COR-L47 (cell line): Measurements from ENCODE around the gene HTT.

ENCODE experiments used
- DNase-seq: peaks from one replicate; lab custom pipeline; 2025; lab: John Stamatoyannopoulos, UW

The HTT gene

DNA sequence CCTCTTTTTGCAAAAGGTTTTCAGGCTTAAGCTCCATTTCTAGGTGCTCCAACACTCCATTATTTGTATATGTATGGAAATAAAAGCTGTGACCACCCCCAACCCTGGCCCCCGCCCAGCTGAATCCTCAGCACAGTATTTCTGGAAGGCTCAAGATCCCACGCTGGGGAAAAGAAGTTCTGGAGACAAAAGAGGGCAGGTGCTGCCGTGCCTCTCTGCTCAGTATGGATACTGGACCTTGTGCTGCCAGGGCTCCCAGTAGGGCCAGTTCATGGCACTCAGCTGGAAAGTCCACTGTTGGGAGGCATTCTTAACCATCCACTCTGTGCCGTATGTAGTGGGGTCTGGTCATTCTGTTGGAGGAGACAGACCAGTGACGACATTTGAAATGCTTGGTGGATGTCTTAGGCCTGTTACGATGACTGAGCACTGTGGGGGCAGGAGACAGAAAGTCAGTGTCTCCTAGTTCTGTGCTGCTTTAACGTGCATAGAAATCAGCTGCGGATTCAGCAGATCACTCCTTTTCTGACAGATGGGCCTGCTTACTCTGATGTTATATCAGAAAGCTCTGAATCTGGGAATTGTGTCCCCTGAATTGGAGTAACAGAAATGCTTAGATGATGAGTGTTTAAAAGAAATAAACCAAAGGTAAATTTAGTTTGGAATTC lies 126.1 kb downstream of the HTT start:
- no peak for DNase-seq

DNA sequence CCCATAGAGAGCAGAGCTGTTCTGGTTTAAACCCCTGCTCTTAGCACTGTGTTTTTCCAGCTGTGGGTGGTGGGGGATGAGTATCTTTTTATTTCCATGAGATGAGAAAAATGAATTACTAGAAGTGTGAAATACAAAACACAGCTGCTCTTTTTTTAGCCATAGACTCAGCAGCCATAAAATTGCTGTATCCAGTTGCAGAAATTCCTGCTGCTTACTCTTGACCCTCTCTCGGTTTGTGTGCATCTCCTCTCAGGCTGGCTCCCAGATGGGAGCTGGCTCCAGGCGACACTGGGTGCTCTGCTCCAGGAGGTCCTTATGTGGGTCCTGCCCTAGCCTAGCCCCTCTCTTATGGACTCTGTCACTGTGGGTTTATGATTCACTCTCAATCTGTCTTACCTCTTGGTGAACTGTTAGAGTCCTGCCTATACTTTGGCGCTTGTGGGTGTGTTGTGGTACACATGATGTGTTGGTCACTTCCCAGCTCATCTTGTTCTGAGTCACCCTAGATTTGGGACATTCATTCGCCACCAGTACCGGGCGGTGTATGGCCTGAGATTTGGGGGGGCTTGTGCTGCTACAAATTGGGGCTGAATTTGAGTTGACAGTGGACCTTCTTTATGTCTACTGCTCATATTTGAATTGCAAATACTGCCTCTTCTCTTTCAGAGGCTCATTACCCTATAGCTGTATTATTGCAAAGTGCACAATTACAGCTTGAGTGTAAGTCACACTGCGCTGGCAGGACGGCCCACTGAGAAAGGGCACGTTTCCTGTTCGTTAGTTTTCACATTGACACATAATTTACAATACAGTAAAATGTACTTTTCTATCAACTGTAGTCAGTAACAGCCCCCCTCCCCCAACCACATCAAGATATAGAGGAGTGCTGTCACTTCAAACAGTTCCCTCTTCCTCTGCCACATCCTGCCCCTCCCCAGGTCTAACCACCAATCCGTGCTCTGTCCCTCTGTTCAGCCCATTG lies 127.5 kb downstream of the HTT start:
- DNase-seq = no peak

DNA sequence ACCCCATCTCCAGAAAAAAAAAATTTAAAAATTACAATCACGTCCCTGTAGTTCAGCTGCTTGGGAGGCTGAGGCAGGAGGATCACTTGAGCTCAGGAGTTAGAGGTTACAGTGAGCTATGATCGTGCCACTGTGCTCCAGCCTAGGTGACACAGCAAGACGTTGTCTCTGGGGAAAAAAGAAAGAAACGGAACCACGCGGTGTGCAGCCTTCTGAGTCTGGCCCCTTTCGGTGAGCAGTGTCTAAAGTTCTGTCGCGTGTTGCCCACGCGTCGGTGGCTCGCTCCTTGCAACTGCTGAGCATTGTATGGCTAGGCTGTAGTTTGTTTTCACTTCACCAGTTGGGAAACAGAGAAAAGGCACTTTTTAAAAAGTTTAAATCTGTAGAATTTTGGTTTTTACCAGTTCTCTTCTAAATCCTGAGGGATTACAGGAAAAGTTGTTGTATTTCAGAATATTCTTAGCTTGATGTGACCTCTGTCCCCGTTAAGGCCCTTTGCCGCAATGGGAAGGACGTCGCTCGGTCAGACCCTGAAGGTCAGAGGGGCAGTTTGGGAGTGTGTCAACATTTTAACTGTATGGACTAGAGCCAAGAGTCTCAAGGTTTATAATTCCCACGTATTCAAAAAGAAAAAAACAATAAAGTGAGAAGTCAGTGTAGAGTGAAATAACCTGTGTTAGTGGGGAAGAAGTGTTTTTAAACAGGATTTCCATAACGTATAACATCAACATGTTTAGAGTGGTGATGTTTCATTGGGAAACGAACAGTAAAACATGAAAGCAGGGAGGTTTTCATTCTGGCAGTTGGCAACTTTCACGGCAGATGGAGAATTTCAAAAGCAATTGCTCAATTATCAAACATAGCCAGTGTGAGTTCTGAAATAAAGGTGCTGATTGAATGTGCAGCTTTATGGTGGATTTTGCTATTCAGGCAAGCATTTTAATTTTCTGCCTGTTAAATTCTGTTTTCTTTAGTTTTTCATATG lies 128.6 kb downstream of the HTT start:
- no peak for DNase-seq

GRCh38 chr4:3203971-3204431 lies 129.5 kb downstream of the HTT start:
- DNase-seq = no peak

- no peak for DNase-seq
Measured at GRCh38 chr4:3205995-3206394, 131.5 kb downstream of the HTT start.

GRCh38 chr4:3206439-3207100 lies 132.1 kb downstream of the HTT start:
- no peak for DNase-seq

DNA sequence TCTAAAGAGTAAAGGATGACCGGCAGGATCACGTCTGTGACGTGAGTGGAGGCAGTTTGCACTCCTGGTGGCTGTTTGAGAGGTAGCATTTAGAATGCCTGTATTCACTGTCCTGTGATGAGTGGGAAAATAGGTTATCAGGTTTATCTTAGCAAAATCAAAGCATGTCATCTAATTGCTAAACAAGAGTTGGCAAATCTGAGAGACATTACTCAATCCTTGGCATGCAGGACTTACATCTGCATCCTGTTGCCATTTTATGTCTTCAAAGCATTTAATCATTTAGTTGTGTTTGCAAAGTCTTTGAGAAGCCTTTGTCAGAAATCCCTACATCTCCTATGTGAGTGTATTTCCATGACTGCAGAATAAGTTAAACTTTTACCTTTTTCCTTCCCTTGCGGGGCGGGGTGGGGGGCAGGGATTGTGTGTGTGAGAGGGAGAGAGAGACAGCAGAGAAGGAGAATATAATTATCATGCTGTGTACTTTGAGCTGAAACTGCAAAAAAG lies 133.1 kb downstream of the HTT start:
- DNase-seq = no peak

DNA sequence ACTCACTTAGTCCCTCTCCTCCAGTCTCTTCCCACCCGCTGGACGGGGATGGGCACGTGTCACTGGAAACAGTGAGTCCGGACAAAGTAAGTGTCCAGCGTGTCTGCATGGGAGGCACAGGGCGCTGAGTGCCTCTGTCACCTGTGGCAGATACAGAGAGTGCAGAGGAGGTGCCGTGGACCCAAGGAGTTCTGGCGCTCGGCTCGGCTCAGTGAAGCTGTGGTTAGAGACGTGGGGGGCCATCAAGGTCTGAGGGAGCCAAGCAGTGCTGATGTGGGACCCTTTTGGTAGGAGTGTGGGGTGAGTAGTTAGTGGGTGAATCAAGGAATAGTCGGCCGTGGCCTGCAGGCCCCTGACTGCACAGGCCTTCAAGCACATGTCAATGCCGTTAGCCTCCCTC lies 134.3 kb downstream of the HTT start:
- DNase-seq = no peak

DNA sequence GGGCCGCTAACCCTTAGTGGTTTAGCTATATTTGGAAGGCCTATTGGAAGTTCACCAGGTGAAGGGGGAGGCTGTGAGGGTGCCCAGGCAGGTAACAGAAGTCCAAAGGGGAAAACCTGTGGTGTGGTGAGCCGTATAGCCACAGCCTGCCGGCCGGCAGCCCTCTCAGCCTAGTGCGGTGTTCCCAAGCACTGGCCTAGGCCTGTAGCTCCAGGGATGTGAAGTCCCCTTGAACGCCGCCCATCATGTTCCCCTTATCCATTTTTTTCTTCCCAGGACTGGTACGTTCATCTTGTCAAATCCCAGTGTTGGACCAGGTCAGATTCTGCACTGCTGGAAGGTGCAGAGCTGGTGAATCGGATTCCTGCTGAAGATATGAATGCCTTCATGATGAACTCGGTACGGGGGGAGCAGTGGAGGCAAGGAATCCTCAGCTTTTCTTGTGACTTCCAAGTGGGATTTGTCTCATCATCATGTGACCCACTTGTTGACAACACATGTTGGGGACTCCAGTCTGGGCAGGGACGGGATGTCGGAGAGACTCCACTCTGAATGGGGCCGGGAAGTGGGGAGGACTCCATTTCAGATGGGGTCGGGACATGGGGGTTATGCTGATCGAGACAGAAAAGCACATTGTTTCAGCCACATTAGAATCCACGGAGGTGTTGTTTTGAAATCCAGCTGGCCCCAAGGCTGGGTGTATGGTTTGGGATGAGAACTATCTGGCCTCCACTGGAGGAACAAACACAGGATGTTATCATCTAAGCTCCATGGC lies 135.3 kb downstream of the HTT start:
- no peak for DNase-seq

- no peak for DNase-seq
Measured at GRCh38 chr4:3210467-3210866, 136.0 kb downstream of the HTT start.

GRCh38 chr4:3211866-3212265 lies 137.4 kb downstream of the HTT start:
- DNase-seq = no peak

- DNase-seq = no peak
Measured at GRCh38 chr4:3212391-3213105, 138.1 kb downstream of the HTT start.

- no peak for DNase-seq
Measured at GRCh38 chr4:3213106-3213425, 138.6 kb downstream of the HTT start.

DNA sequence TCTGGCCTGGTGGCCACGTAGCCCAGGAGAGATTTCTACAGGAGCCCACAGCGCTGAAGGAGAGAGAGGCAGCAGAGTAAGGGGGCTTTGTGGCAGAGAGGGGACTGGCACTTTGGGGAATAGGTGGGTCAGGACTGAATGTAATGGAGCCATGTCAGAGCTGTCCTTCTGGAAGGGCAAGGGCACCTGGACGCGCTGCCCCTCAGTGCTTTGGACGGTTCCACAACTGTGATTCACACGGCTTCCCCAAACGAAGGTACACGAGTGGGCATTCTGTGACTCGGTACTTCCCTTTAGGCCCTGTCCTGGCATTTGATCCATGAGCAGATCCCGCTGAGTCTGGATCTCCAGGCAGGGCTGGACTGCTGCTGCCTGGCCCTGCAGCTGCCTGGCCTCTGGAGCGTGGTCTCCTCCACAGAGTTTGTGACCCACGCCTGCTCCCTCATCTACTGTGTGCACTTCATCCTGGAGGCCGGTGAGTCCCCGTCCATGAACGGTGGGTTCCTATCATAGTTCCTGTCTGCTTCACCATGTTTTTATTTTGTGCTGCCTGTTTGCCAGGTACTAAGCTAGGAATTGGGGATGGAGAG lies 139.3 kb downstream of the HTT start:
- DNase-seq = no peak

DNA sequence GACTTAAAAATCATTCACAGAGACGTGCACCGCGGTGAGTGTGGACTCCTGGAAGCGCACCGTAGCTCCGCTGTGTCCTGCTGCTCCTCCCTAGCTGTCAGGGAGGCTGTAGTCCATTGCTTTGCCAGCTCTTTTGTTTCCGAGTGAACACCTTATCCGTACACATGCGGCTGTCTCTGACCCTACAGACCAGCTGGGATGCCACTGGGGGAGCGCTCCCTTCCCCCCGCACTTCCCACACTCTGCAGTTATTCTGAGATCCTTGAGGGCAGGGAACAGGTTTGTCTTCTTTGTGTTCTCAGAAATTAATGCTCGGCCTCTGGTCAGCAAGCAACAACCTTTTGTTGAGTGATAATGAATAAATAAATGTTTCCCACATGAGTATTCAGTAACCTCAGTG lies 140.8 kb downstream of the HTT start:
- no peak for DNase-seq

DNA sequence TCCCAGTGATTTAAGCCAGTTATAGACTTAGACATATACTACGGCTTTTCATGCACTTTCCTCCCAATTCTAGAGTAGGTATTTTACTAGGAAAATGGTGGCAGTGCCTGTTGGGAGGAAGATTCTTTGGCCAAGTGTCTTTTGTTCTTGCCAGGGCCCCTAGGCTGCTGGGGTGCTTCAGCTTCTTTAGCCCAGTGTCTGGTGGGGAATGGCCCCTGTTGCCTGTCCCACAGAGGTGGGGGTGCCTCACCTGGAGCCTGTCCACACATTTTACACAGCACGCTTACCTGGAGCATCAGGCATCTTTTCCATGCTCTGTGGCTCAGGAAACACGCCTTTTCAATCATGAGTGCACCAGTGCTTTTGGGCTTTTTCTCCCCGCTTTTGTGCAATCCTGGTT lies 141.3 kb downstream of the HTT start:
- no peak for DNase-seq

- DNase-seq = no peak
Measured at GRCh38 chr4:3217266-3217665, 142.8 kb downstream of the HTT start.

DNA sequence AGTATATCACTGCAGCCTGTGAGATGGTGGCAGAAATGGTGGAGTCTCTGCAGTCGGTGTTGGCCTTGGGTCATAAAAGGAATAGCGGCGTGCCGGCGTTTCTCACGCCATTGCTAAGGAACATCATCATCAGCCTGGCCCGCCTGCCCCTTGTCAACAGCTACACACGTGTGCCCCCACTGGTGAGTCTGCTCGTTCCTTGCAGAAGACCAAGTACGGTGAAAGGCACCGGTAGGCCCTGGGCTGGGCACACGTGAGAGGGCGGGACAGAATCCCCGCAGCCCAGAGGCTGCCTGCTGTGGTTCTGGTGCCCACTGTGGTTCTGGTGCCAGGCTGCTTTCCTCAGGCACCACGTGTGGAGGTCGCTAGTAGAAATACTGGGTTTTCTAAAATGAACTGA lies 143.3 kb downstream of the HTT start:
- no peak for DNase-seq
